HEK293 (cell line): ENCODE data around the gene ANKAR.

Experiments used
- CTCF ChIA-PET: fragments of 350-600 bp; formaldehyde crosslinking; extraction: SDS; loops from one replicate; lab custom pipeline; 2021; ENCODE audit warnings: antibody characterized with exemption; lab: Yijun Ruan, JAX
- POLR2A ChIA-PET: fragments of 300-600 bp; formaldehyde crosslinking; extraction: SDS; loops from one replicate; lab custom pipeline; 2020; ENCODE audit warnings: antibody characterized with exemption, inconsistent platforms; lab: Yijun Ruan, JAX
- H3K27ac ChIP-seq: fragments of 200-500 bp; sonication (Bioruptor generic); 2 replicates; pipeline ENCODE4 v1.5.1; 2014; ENCODE audit warnings: low read depth, low read length, control low read depth, inconsistent platforms; ENCODE audit errors: extremely low read depth
- H3K36me3 ChIP-seq, 2 experiments: fragments of 200-500 bp in 1 of 2; sonication (Bioruptor generic) in 1 of 2; 1 replicate in 1 of 2; 2 replicates in 1 of 2; pipeline ENCODE4 v1.5.1; 2014 to 2017; ENCODE audit warnings: inconsistent platforms in 2 of 2, low read length in 2 of 2; ENCODE audit not compliant: control insufficient read depth in 2 of 2, insufficient read depth in 1 of 2
- H3K4me1 ChIP-seq: fragments of 200-500 bp; sonication (Bioruptor generic); 2 replicates; pipeline ENCODE4 v1.5.1; 2014; ENCODE audit warnings: mild to moderate bottlenecking, low read length, inconsistent platforms; ENCODE audit not compliant: control insufficient read depth, insufficient read depth
- H3K4me3 ChIP-seq: 2 replicates; pipeline ENCODE4 v1.5.1; 2011; ENCODE audit warnings: low read depth, mild to moderate bottlenecking, control low read depth, low read length, moderate library complexity
- H3K9me3 ChIP-seq: fragments of 200-500 bp; sonication (Bioruptor generic); 2 replicates; pipeline ENCODE4 v1.5.1; 2014; ENCODE audit warnings: low read depth, low read length, inconsistent platforms; ENCODE audit not compliant: control insufficient read depth, insufficient read depth
- GLI2 ChIP-seq: fragments of 450-650 bp; formaldehyde crosslinking; IDR thresholded peaks from 2 replicates; pipeline ENCODE4; 2017; ENCODE audit warnings: missing biosample characterization, missing genetic modification characterization, low read depth, borderline replicate concordance
- IKZF3 ChIP-seq: fragments of 450-650 bp; IDR thresholded peaks from 2 replicates; pipeline ENCODE4 v1.5.0; 2018; ENCODE audit warnings: missing biosample characterization, mild to moderate bottlenecking, missing genetic modification characterization, moderate library complexity
- WT1 ChIP-seq: fragments of 450-650 bp; formaldehyde crosslinking; IDR thresholded peaks from 2 replicates; pipeline ENCODE4 v1.5.1; 2016; ENCODE audit warnings: missing biosample characterization, missing genetic modification characterization
- YY1 ChIP-seq: fragments of 450-650 bp; formaldehyde crosslinking; IDR thresholded peaks from 2 replicates; pipeline ENCODE4 v1.5.1; 2018; ENCODE audit warnings: missing biosample characterization, missing genetic modification characterization
- ZNF391 ChIP-seq: fragments of 450-650 bp; formaldehyde crosslinking; IDR thresholded peaks from 2 replicates; pipeline ENCODE4 v1.5.1; 2016; ENCODE audit warnings: low read depth, missing biosample characterization, missing genetic modification characterization, borderline replicate concordance
- ZNF707 ChIP-seq: fragments of 450-650 bp; formaldehyde crosslinking; IDR thresholded peaks from 2 replicates; pipeline ENCODE4 v1.5.1; 2016; ENCODE audit warnings: missing biosample characterization, missing genetic modification characterization
- TF ChIP-seq, protein P1 (sequence below): fragments of 450-650 bp; formaldehyde crosslinking; conservative IDR thresholded peaks from 2 replicates; pipeline ENCODE4 v1.5.1; 2016; ENCODE audit warnings: low read depth, missing biosample characterization, missing genetic modification characterization
- TF ChIP-seq, protein P2 (sequence below): fragments of 450-650 bp; formaldehyde crosslinking; IDR thresholded peaks from 2 replicates; pipeline ENCODE4; 2016; ENCODE audit warnings: missing biosample characterization, missing genetic modification characterization
- TF ChIP-seq, protein P3 (sequence below): fragments of 450-650 bp; formaldehyde crosslinking; IDR thresholded peaks from 2 replicates; pipeline ENCODE4 v1.5.1; 2016; ENCODE audit warnings: missing biosample characterization, missing genetic modification characterization

Gene ANKAR

DNA sequence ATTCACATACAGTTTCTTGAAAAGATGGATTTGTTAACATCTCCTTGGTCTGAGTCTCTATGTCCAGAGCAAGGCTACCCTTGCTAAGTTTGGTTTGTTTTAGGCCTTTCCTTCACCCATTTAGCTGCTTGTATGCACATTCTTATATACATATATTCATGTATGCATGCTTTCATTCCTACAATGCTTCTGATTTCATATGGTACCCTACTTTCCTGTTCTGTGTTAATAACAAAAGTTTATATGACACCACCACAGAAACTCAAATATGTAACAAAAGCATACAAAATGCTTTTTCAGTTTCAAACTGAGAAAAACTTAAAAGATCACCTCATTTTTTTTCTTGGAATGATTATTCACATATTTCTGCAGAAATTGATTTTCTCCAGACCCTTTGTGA lies 48.7 kb downstream of the ANKAR start:
- TF ChIP-seq, protein P1, sequence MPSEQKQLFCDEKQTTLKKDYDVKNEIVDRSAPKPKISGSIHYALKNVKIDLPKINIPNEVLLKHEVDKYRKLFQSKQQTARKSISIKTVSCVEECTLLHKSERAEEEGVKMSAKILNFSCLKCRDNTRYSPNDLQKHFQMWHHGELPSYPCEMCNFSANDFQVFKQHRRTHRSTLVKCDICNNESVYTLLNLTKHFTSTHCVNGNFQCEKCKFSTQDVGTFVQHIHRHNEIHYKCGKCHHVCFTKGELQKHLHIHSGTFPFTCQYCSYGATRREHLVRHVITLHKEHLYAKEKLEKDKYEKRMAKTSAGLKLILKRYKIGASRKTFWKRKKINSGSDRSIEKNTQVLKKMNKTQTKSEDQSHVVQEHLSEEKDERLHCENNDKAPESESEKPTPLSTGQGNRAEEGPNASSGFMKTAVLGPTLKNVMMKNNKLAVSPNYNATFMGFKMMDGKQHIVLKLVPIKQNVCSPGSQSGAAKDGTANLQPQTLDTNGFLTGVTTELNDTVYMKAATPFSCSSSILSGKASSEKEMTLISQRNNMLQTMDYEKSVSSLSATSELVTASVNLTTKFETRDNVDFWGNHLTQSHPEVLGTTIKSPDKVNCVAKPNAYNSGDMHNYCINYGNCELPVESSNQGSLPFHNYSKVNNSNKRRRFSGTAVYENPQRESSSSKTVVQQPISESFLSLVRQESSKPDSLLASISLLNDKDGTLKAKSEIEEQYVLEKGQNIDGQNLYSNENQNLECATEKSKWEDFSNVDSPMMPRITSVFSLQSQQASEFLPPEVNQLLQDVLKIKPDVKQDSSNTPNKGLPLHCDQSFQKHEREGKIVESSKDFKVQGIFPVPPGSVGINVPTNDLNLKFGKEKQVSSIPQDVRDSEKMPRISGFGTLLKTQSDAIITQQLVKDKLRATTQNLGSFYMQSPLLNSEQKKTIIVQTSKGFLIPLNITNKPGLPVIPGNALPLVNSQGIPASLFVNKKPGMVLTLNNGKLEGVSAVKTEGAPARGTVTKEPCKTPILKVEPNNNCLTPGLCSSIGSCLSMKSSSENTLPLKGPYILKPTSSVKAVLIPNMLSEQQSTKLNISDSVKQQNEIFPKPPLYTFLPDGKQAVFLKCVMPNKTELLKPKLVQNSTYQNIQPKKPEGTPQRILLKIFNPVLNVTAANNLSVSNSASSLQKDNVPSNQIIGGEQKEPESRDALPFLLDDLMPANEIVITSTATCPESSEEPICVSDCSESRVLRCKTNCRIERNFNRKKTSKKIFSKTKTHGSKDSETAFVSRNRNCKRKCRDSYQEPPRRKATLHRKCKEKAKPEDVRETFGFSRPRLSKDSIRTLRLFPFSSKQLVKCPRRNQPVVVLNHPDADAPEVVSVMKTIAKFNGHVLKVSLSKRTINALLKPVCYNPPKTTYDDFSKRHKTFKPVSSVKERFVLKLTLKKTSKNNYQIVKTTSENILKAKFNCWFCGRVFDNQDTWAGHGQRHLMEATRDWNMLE (tag by site-specific recombination), result no peak
- no peak for TF ChIP-seq ZNF707 (tag by site-specific recombination)
- TF ChIP-seq IKZF3 (tag by site-specific recombination), result no peak
- TF ChIP-seq ZNF391 (tag by site-specific recombination), result no peak
- TF ChIP-seq GLI2, result no peak
- TF ChIP-seq, protein P2, sequence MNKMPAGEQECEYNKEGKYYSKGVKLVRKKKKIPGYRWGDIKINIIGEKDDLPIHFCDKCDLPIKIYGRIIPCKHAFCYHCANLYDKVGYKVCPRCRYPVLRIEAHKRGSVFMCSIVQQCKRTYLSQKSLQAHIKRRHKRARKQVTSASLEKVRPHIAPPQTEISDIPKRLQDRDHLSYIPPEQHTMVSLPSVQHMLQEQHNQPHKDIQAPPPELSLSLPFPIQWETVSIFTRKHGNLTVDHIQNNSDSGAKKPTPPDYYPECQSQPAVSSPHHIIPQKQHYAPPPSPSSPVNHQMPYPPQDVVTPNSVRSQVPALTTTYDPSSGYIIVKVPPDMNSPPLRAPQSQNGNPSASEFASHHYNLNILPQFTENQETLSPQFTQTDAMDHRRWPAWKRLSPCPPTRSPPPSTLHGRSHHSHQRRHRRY (tag by site-specific recombination), result no peak
- TF ChIP-seq YY1, result no peak
- TF ChIP-seq, protein P3, sequence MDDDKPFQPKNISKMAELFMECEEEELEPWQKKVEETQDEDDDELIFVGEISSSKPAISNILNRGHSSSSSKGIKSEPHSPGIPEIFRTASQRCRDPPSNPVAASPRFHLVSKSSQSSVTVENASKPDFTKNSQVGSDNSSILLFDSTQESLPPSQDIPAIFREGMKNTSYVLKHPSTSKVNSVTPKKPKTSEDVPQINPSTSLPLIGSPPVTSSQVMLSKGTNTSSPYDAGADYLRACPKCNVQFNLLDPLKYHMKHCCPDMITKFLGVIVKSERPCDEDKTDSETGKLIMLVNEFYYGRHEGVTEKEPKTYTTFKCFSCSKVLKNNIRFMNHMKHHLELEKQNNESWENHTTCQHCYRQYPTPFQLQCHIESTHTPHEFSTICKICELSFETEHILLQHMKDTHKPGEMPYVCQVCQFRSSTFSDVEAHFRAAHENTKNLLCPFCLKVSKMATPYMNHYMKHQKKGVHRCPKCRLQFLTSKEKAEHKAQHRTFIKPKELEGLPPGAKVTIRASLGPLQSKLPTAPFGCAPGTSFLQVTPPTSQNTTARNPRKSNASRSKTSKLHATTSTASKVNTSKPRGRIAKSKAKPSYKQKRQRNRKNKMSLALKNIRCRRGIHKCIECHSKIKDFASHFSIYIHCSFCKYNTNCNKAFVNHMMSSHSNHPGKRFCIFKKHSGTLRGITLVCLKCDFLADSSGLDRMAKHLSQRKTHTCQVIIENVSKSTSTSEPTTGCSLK (tag by site-specific recombination), result no peak
- no peak for TF ChIP-seq WT1 (tag by site-specific recombination)
- ChIA-PET CTCF (interaction anchor here (0.7 kb wide), 2 partner anchors 208 to 259 kb away, joined by 3 to 4 read pairs; no protein-coding TSS in a partner anchor), POLR2A (interaction anchor here (0.6 kb wide), 1 partner anchor 40 kb away, joined by 3 read pairs; the partner anchor contains the start of gene OSGEPL1)
- Histone ChIP-seq H3K4me1 (no peaks in the 10 kb centered on the region), H3K27ac (no peak overlapping the region), H3K4me3 (no peak overlapping the region), H3K36me3 (no peaks in the 10 kb centered on the region), H3K9me3 (no peaks in the 10 kb centered on the region)
